HepG2 (cell line): Measurements from ENCODE around the gene GATA1. TPM values are rescaled to one million over a fixed set of nuclear protein-coding genes. Genes with fewer than 3 reads are reported as not detected.

Experiments
- ARNT ChIP-seq: fragments of 450-650 bp; IDR thresholded peaks from 2 replicates; pipeline ENCODE4 v1.6.1; 2017
- ASH2L ChIP-seq: fragments of 300-600, 200-600 bp; sonication (generic); IDR thresholded peaks from 2 replicates; pipeline ENCODE4 v1.7.0; 2017; ENCODE audit warnings: low read depth, mild to moderate bottlenecking, moderate library complexity, mixed read lengths, low read length; ENCODE audit not compliant: insufficient read length
- ATF7 ChIP-seq, 2 experiments: fragments of 450-650 bp in 1 of 2; sonication (generic) in 1 of 2; formaldehyde crosslinking in 1 of 2; IDR thresholded peaks; 2 replicates each; pipeline versions ENCODE4 v1.4.0 to v1.6.1; 2016 to 2020; ENCODE audit warnings: antibody characterized with exemption in 1 of 2, mild to moderate bottlenecking in 1 of 2, missing genetic modification reagents in 1 of 2
- HDAC2 ChIP-seq: sonication (generic); formaldehyde crosslinking; IDR thresholded peaks from 2 replicates; pipeline ENCODE4 v1.4.0; 2020; ENCODE audit warnings: missing genetic modification reagents
- KAT2B ChIP-seq: fragments of 150-350 bp; IDR thresholded peaks from 2 replicates; pipeline ENCODE4 v1.6.1; 2014; ENCODE audit warnings: low read depth, low read length, borderline replicate concordance
- MAZ ChIP-seq, 2 experiments: sonication (generic) in 1 of 2; formaldehyde crosslinking in 1 of 2; IDR thresholded peaks; 2 replicates each; pipeline versions ENCODE4 v1.5.0 to v1.6.1; 2012 to 2020; ENCODE audit warnings: low read depth in 2 of 2, mild to moderate bottlenecking in 2 of 2, borderline replicate concordance in 1 of 2, improper control_type of control experiment in 1 of 2, low read length in 1 of 2, missing genetic modification reagents in 1 of 2, moderate library complexity in 1 of 2
- MED8 ChIP-seq: sonication (generic); formaldehyde crosslinking; IDR thresholded peaks from 2 replicates; pipeline ENCODE4 v1.8.1; 2023; ENCODE audit warnings: mild to moderate bottlenecking, missing genetic modification reagents; ENCODE audit not compliant: insufficient replicate concordance
- MYNN ChIP-seq: sonication (generic); formaldehyde crosslinking; IDR thresholded peaks from 2 replicates; pipeline ENCODE4 v1.4.0; 2020; ENCODE audit warnings: mild to moderate bottlenecking, low read depth, missing genetic modification reagents
- NFE2 ChIP-seq: sonication (generic); formaldehyde crosslinking; IDR thresholded peaks from 2 replicates; pipeline ENCODE4 v1.4.0; 2020; ENCODE audit warnings: missing genetic modification reagents
- POGZ ChIP-seq: sonication (generic); formaldehyde crosslinking; IDR thresholded peaks from 2 replicates; pipeline ENCODE4 v1.4.0; 2020; ENCODE audit warnings: mild to moderate bottlenecking, missing genetic modification reagents
- THAP8 ChIP-seq: sonication (generic); formaldehyde crosslinking; IDR thresholded peaks from 2 replicates; pipeline ENCODE4 v1.5.1; 2020; ENCODE audit warnings: missing genetic modification reagents, mild to moderate bottlenecking, borderline replicate concordance
- YEATS4 ChIP-seq: sonication (generic); formaldehyde crosslinking; IDR thresholded peaks from 2 replicates; pipeline ENCODE4 v1.4.0; 2020; ENCODE audit warnings: missing genetic modification reagents, borderline replicate concordance
- YY1 ChIP-seq: IDR thresholded peaks from 2 replicates; pipeline ENCODE4 v1.6.1; 2011; ENCODE audit warnings: low read length, low read depth, moderate library complexity, mild to moderate bottlenecking; ENCODE audit not compliant: insufficient read depth, insufficient replicate concordance
- ZFP91 ChIP-seq: sonication (generic); formaldehyde crosslinking; IDR thresholded peaks from 2 replicates; pipeline ENCODE4 v1.9.0; 2022; ENCODE audit warnings: missing genetic modification reagents, mild to moderate bottlenecking, borderline replicate concordance
- ZFX ChIP-seq: sonication (generic); formaldehyde crosslinking; IDR thresholded peaks from 2 replicates; pipeline ENCODE4 v1.4.0; 2020; ENCODE audit warnings: mild to moderate bottlenecking, low read depth, missing genetic modification reagents, moderate library complexity
- ZKSCAN1 ChIP-seq: fragments of 150-350 bp; IDR thresholded peaks from 2 replicates; pipeline ENCODE4 v1.6.1; 2014; ENCODE audit warnings: low read length
- ZNF235 ChIP-seq: sonication (generic); formaldehyde crosslinking; IDR thresholded peaks from 2 replicates; pipeline ENCODE4 v1.8.1; 2023; ENCODE audit warnings: mild to moderate bottlenecking, missing genetic modification reagents, borderline replicate concordance
- ZNF317 ChIP-seq: sonication (generic); formaldehyde crosslinking; IDR thresholded peaks from 2 replicates; pipeline ENCODE4 v1.5.0; 2020; ENCODE audit warnings: mild to moderate bottlenecking, missing genetic modification reagents
- ZNF430 ChIP-seq: sonication (generic); formaldehyde crosslinking; IDR thresholded peaks from 2 replicates; pipeline ENCODE4 v1.9.0; 2021; ENCODE audit warnings: mild to moderate bottlenecking, missing genetic modification reagents
- ZNF580 ChIP-seq: IDR thresholded peaks from 2 replicates; pipeline ENCODE4 v1.6.1; 2016; ENCODE audit warnings: low read depth, borderline replicate concordance
- polyA plus RNA-seq, 8 experiments: library from polyadenylated mRNA; depleted of rRNA in 3 of 8; stranded (reverse) in 7 of 8; unstranded in 1 of 8; fragments of >200 nt; fragmentation: Illumina TruSeq in 4 of 8; extraction: Trizol in 4 of 8; gene quantifications; 2 replicates each; pipeline versions ENCODE4 v1.2.1 to v1.2.3, GENCODE V29; 2011 to 2016; ENCODE audit warnings: low read depth in 4 of 8, missing spikeins in 1 of 8, mixed read lengths in 1 of 8; ENCODE audit not compliant: insufficient read depth in 1 of 8
- total RNA-seq, 5 experiments: library from RNA; depleted of rRNA; stranded (reverse); fragments of >200 nt; fragmentation: Illumina TruSeq; extraction: Trizol; gene quantifications; 2 replicates each; pipeline ENCODE4 v1.2.3, GENCODE V29; 2016; ENCODE audit warnings: low read depth in 1 of 5
- TF ChIP-seq, protein P1 (sequence below): sonication (generic); formaldehyde crosslinking; IDR thresholded peaks from 2 replicates; pipeline ENCODE4 v1.5.0; 2020; ENCODE audit warnings: missing genetic modification reagents, mild to moderate bottlenecking, borderline replicate concordance
- TF ChIP-seq, protein P2 (sequence below): sonication (generic); formaldehyde crosslinking; IDR thresholded peaks from 2 replicates; pipeline ENCODE4 v1.4.0; 2020; ENCODE audit warnings: missing genetic modification reagents

Gene GATA1
- total and polyA plus RNA-seq, 2 of the 13 experiments (the other 11 are each of a cell fraction or from before 2014, with no cell fraction given), result 0.13 TPM; not detected in 1

GRCh38 chrX:48801280-48802088, 15.1 kb downstream of the GATA1 start, which contains the start of gene HDAC6 (continued):
- TF ChIP-seq, protein P1, sequence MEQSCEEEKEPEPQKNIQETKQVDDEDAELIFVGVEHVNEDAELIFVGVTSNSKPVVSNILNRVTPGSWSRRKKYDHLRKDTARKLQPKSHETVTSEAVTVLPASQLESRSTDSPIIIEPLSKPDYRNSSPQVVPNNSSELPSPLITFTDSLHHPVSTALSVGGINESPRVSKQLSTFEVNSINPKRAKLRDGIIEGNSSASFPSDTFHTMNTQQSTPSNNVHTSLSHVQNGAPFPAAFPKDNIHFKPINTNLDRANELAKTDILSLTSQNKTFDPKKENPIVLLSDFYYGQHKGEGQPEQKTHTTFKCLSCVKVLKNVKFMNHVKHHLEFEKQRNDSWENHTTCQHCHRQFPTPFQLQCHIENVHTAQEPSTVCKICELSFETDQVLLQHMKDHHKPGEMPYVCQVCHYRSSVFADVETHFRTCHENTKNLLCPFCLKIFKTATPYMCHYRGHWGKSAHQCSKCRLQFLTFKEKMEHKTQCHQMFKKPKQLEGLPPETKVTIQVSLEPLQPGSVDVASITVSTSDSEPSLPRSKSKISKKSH (CRISPR knock-in tag), result no peak
- peak; percentile 46; the same call in 1 of the 2 replicates for TF ChIP-seq ZFX (CRISPR knock-in tag)
- TF ChIP-seq MAZ (IDR thresholded peaks at IDR 0.05; ENCODE audit: borderline replicate concordance, low read depth, low read length), result 0 out of 2 replicates have a peak, but pooled peaks have one; percentile 30
- peak; percentile 72 for TF ChIP-seq MAZ (CRISPR knock-in tag; IDR thresholded peaks at IDR 0.05; ENCODE audit: low read depth)
- no peak for TF ChIP-seq ZKSCAN1
- TF ChIP-seq ZNF580 (CRISPR knock-in tag), result peak; percentile 24; the same call in 1 of the 2 replicates
- TF ChIP-seq YEATS4 (CRISPR knock-in tag), result peak; percentile 46
- TF ChIP-seq POGZ, result peak; percentile 54; the same call in 1 of the 2 replicates
- TF ChIP-seq, protein P2, sequence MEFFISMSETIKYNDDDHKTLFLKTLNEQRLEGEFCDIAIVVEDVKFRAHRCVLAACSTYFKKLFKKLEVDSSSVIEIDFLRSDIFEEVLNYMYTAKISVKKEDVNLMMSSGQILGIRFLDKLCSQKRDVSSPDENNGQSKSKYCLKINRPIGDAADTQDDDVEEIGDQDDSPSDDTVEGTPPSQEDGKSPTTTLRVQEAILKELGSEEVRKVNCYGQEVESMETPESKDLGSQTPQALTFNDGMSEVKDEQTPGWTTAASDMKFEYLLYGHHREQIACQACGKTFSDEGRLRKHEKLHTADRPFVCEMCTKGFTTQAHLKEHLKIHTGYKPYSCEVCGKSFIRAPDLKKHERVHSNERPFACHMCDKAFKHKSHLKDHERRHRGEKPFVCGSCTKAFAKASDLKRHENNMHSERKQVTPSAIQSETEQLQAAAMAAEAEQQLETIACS (CRISPR knock-in tag), result no peak
- TF ChIP-seq MYNN (CRISPR knock-in tag), result no peak
- peak; percentile 54; the same call in 1 of the 2 replicates for TF ChIP-seq HDAC2
- no peak for TF ChIP-seq ATF7 (IDR thresholded peaks at IDR 0.05)
- TF ChIP-seq ATF7 (CRISPR knock-in tag; IDR thresholded peaks at IDR 0.05), result no peak
- TF ChIP-seq ARNT, result no peak
- TF ChIP-seq ZFP91 (CRISPR knock-in tag), result peak; percentile 68; the same call in 1 of the 2 replicates
- TF ChIP-seq ZNF317 (CRISPR knock-in tag), result 0 out of 2 replicates have a peak, but pooled peaks have one; percentile 22
- TF ChIP-seq MED8 (CRISPR knock-in tag), result peak; percentile 52
- TF ChIP-seq THAP8 (CRISPR knock-in tag), result no peak
- TF ChIP-seq ZNF430 (CRISPR knock-in tag), result 0 out of 2 replicates have a peak, but pooled peaks have one; percentile 4
- TF ChIP-seq ASH2L, result peak; percentile 79
- no peak for TF ChIP-seq NFE2
- 0 out of 2 replicates have a peak, but pooled peaks have one; percentile 65 for TF ChIP-seq ZNF235 (CRISPR knock-in tag)
- no peak for TF ChIP-seq KAT2B
- TF ChIP-seq YY1, result peak; percentile 6
